GM10248 (cell line): Measurements from ENCODE around the gene DYNC1LI1.

Experiments
- CTCF ChIA-PET: fragments of 300-600 bp; sonication (Branson Sonifier 250); formaldehyde crosslinking; extraction: SDS; loops from one replicate; lab custom pipeline; 2021; ENCODE audit warnings: antibody characterized with exemption; lab: Yijun Ruan, JAX
- POLR2A ChIA-PET: fragments of 350-650 bp; sonication (Branson Sonifier 250); formaldehyde crosslinking; extraction: SDS; loops from one replicate; lab custom pipeline; 2020; ENCODE audit warnings: antibody characterized with exemption; lab: Yijun Ruan, JAX
- DNase-seq: peaks from one replicate; pipeline ENCODE4 v3.0.0; 2012; ENCODE audit errors: extremely low spot score
- TF ChIP-seq, protein P1 (sequence below): IDR thresholded peaks from 2 replicates; pipeline ENCODE4 v1.5.1; 2012; ENCODE audit warnings: mild to moderate bottlenecking, low read depth; ENCODE audit errors: extremely low read depth, missing control alignments, control extremely low read depth

The DYNC1LI1 gene

DNA sequence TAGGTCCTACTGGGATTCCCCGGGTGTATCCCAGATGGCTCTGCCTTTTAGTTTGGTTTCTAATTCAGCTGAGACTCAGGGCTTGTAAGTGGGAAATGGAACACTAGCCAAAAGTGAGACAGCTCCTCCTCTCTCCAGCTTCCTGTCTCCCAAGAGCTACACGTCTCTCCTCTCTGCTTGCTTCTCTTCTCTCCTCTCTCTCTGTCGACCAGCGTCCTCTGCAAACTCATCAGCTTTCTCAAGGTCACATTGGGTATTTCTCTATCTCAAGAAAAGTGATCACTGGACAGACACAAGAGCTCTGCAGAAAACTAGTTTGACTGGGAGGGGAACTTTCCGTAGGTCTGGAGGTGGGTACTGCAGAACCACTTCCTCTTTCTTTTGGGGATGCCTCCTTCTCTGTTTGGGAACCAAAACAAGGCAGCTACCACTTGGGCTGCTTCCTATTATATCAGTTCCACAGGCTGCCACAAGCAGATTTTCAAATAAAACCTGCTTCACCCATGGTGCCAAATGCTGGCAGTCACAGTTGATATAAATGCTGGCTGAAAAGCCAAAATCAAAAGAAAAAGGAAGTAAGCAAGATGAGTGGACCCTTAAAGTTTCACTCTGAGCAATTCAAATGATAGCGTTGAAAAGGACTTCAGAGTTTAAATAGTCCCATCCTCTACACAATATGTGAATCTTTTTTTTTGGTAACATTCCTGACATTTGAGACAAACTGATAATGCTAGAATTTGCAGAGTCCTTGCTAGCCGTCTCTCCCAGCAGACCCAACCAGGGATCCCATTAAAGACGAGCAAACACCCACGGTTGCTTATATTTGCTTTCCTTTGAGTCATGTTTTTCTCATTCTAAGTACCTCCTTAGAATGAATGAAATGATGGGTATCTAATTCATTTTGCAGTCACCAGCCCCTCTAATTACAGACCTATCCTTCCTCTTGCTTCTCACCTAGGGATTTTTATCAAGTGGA lies 7.2 kb upstream of the DYNC1LI1 start:
- ChIA-PET CTCF (interaction anchor here (0.9 to 2.5 kb wide), 5 partner anchors 8 to 66 kb away, joined by 3 to 11 read pairs (median 3); partner anchors contain the start of gene DYNC1LI1), POLR2A (no interaction called here)
- DNase-seq = peak; percentile 72
- TF ChIP-seq, protein P1, sequence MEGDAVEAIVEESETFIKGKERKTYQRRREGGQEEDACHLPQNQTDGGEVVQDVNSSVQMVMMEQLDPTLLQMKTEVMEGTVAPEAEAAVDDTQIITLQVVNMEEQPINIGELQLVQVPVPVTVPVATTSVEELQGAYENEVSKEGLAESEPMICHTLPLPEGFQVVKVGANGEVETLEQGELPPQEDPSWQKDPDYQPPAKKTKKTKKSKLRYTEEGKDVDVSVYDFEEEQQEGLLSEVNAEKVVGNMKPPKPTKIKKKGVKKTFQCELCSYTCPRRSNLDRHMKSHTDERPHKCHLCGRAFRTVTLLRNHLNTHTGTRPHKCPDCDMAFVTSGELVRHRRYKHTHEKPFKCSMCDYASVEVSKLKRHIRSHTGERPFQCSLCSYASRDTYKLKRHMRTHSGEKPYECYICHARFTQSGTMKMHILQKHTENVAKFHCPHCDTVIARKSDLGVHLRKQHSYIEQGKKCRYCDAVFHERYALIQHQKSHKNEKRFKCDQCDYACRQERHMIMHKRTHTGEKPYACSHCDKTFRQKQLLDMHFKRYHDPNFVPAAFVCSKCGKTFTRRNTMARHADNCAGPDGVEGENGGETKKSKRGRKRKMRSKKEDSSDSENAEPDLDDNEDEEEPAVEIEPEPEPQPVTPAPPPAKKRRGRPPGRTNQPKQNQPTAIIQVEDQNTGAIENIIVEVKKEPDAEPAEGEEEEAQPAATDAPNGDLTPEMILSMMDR = no peak

DNA sequence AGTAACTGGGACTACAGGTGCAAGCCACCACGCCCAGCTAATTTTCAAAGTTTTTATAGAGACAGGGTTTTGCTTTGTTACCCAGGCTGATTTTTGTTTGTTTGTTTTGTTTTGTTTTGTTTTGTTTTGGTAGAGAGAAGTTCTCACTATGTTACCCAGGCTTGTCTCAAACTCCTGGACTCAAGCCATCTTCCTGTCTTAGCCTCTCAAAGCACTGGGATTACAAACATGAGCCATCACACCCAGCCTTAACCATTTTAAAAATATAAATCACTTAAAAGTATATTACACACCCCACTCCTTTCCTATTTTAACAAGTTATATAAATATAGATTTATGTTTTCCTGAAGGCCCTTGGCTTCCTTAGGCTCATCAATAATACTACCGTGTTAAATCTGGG lies 6.5 kb upstream of the DYNC1LI1 start:
- ChIA-PET CTCF (interaction anchor here (0.8 to 2.5 kb wide), 7 partner anchors 8 to 202 kb away, joined by 3 to 11 read pairs (median 3); no protein-coding TSS in a partner anchor), POLR2A (no interaction called here)
- TF ChIP-seq, protein P1 = no peak
- no peak for DNase-seq

GRCh38 chr3:32575451-32576113 lies 4.9 kb upstream of the DYNC1LI1 start:
- no peak for DNase-seq
- CTCF ChIA-PET = interaction anchor here (1.0 to 2.5 kb wide), 3 partner anchors 10 to 78 kb away, joined by 3 to 11 read pairs (median 3); no protein-coding TSS in a partner anchor
- TF ChIP-seq, protein P1 = no peak
- POLR2A ChIA-PET = no interaction called here

DNA sequence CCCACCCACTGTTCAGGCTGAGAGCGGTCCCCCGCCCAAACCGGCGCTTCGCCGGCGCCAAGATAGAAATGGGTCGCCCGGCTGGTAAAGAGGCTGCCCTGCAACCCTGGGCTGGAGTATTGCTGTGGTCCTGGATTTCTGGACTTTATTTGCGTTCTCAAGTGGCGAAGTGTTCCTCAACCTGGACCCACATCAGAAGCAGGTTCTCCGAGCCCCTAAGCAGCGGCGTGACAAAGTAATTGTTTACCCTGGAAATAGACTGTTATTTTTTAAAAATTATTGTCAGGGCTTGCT lies 481 bp upstream of the DYNC1LI1 start:
- POLR2A ChIA-PET = no interaction called here
- no peak for DNase-seq
- CTCF ChIA-PET = interaction anchor here (0.8 kb wide), 1 partner anchor 65 kb away, joined by 3 read pairs; no protein-coding TSS in a partner anchor
- TF ChIP-seq, protein P1 = no peak

GRCh38 chr3:32569540-32570420 lies 878 bp downstream of the DYNC1LI1 start:
- CTCF ChIA-PET = interaction anchor here (1.1 to 2.5 kb wide), 5 partner anchors 9 to 115 kb away, joined by 4 to 7 read pairs (median 5); partner anchors contain the start of gene CNOT10
- DNase-seq = peak; percentile 54
- POLR2A ChIA-PET = no interaction called here
- TF ChIP-seq, protein P1 = no peak
